Duodenal mucosa (tissue), 2 donors: ENCODE results near the gene DNAH12.

Experiments
- H3K27ac ChIP-seq: one replicate; pipeline ENCODE4 v1.7.0; 2013; ENCODE audit warnings: low read depth, low read length
- H3K27me3 ChIP-seq, 2 donors: one replicate each; pipeline ENCODE4 v1.7.0; 2013; ENCODE audit warnings: low read length in 2 of 2, control low read depth in 1 of 2; ENCODE audit not compliant: insufficient read depth in 2 of 2, control insufficient read depth in 1 of 2
- H3K36me3 ChIP-seq, 2 donors: one replicate each; pipeline ENCODE4 v1.7.0; 2013; ENCODE audit warnings: low read length in 2 of 2, control low read depth in 1 of 2; ENCODE audit not compliant: insufficient read depth in 2 of 2, control insufficient read depth in 1 of 2
- H3K4me1 ChIP-seq, 2 donors: one replicate each; pipeline ENCODE4 v1.7.0; 2013; ENCODE audit warnings: low read length in 2 of 2, control low read depth in 1 of 2; ENCODE audit not compliant: insufficient read depth in 2 of 2, control insufficient read depth in 1 of 2
- H3K4me3 ChIP-seq, 2 donors: one replicate each; pipeline ENCODE4 v1.7.0; 2013; ENCODE audit warnings: low read length in 2 of 2, low read depth in 1 of 2
- H3K9ac ChIP-seq, 2 donors: one replicate each; pipeline ENCODE4 v1.7.0; 2013; ENCODE audit warnings: low read length in 2 of 2, low read depth in 1 of 2
- H3K9me3 ChIP-seq, 2 donors: one replicate each; pipeline ENCODE4 v1.7.0; 2013; ENCODE audit warnings: low read length in 2 of 2, control low read depth in 1 of 2; ENCODE audit not compliant: control insufficient read depth in 1 of 2

DNAH12 gene

DNA sequence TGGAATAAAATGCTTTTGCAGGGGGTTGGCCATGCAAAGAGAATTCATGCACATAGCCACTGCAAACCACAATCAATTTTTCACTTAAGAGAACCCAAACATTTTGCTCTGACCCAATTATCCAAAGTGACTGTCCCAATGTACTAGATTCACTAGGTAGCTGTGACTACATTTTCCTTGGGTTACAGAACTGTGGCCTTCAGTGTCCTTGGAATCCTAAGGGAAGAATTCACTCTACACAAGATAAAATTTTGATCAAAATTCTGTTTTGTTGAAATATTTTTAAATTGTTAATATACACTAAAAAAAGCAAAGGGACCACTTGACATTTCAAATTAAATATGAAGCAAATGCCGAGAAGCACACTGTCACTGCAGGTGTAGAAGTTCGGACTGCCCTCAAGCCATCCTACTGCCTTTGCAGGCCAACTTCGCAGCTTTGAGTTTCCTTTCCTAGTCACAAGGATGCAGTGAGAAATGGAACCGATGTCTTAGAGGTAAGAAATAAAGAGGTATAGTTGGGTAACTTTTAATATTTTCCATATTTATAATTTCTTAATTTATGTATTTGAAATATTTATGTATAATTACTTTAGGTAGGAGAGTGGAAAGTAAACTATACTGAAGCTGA, 251.1 kb downstream of the DNAH12 start:
- H3K36me3 ChIP-seq, result no peaks in the 10 kb centered on the region
- no peaks in the 10 kb centered on the region for H3K27me3 ChIP-seq
- H3K4me3 ChIP-seq, result no peak overlapping the region
- H3K9ac ChIP-seq, result no peak overlapping the region
- H3K9me3 ChIP-seq, result no peaks in the 10 kb centered on the region
- no peak overlapping the region for H3K27ac ChIP-seq
- H3K4me1 ChIP-seq, result no peaks in the 10 kb centered on the region

GRCh38 chr3:57292159-57292896, 251.8 kb downstream of the DNAH12 start, which contains the start of gene ASB14:
TSS of gene ASB14 (minus strand) at chr3:57292685. CDS start at chr3:57292033, 652 bp downstream.
- Histone ChIP-seq H3K4me1 (no peaks in the 10 kb centered on the region), H3K27me3 (no peaks in the 10 kb centered on the region), H3K9me3 (no peaks in the 10 kb centered on the region), H3K36me3 (no peaks in the 10 kb centered on the region), H3K4me3 (no peak within 1 kb of the TSS), H3K27ac (no peak within 1 kb of the TSS), H3K9ac (no peak within 1 kb of the TSS)

GRCh38 chr3:57288403-57288802, 255.7 kb downstream of the DNAH12 start:
- H3K4me3 ChIP-seq, result no peak overlapping the region
- no peak overlapping the region for H3K9ac ChIP-seq
- H3K4me1 ChIP-seq, result no peaks in the 10 kb centered on the region
- no peaks in the 10 kb centered on the region for H3K9me3 ChIP-seq
- H3K27me3 ChIP-seq, result no peaks in the 10 kb centered on the region
- H3K36me3 ChIP-seq, result no peaks in the 10 kb centered on the region
- H3K27ac ChIP-seq, result no peak overlapping the region

GRCh38 chr3:57287205-57287604, 256.9 kb downstream of the DNAH12 start:
- Histone ChIP-seq H3K9me3 (no peaks in the 10 kb centered on the region), H3K9ac (no peak overlapping the region), H3K27me3 (no peaks in the 10 kb centered on the region), H3K36me3 (no peaks in the 10 kb centered on the region), H3K4me3 (no peak overlapping the region), H3K27ac (no peak overlapping the region), H3K4me1 (no peaks in the 10 kb centered on the region)

DNA sequence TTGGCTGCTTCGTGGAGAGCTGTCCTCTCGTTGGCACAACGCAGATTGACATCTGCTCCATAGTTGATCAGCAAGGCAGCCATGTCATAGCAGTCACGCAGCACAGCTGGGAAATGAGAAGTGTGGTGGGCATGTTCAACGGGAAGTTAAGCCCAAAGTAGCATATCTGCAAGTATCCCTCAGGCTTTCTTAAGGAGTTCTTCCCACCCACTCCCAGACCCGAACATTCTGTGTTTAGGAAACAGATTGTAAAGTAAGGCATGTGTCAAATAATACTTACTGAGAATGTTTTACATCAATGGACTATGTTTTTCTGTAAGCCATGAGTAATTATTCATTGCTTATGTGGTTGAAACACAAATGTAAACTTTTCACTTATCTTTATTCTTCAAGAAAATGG, 260.8 kb downstream of the DNAH12 start:
- Histone ChIP-seq H3K27ac (no peak overlapping the region), H3K9me3 (no peaks in the 10 kb centered on the region), H3K36me3 (no peaks in the 10 kb centered on the region), H3K27me3 (no peaks in the 10 kb centered on the region), H3K9ac (no peak overlapping the region), H3K4me3 (no peak overlapping the region), H3K4me1 (no peaks in the 10 kb centered on the region)

- H3K9ac ChIP-seq, result no peak overlapping the region
- H3K27me3 ChIP-seq, result no peaks in the 10 kb centered on the region
Measured at GRCh38 chr3:57281715-57282114, 262.4 kb downstream of the DNAH12 start.

DNA sequence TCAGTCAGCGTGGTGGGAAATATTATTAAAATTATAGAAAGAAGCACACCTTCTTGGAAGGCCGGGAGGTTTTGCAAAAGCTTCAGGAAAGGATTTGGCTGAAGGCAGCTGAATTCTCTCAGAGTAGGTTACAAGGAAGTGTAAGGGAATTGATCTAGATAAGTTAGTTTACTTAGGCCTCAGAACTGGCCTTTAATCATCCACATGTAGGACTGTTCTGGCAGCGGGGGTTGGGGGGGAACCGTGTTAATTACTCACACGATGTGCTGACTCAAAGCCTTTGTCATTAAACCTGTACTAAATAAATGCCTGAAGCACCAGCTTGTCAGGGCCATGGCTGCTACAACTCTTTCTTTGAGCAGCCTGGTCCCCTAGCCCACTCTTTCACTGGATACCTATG, 264.5 kb downstream of the DNAH12 start:
- no peak overlapping the region for H3K9ac ChIP-seq
- H3K9me3 ChIP-seq, result no peaks in the 10 kb centered on the region
- no peaks in the 10 kb centered on the region for H3K4me1 ChIP-seq
- H3K36me3 ChIP-seq, result no peaks in the 10 kb centered on the region
- H3K27me3 ChIP-seq, result no peaks in the 10 kb centered on the region
- no peak overlapping the region for H3K4me3 ChIP-seq
- no peak overlapping the region for H3K27ac ChIP-seq

More at GRCh38 chr3:57281715-57282114, 262.4 kb downstream of the DNAH12 start:
- Histone ChIP-seq H3K9me3 (no peaks in the 10 kb centered on the region), H3K4me3 (no peak overlapping the region), H3K27ac (no peak overlapping the region), H3K4me1 (no peaks in the 10 kb centered on the region), H3K36me3 (no peaks in the 10 kb centered on the region)

- Histone ChIP-seq H3K27ac (no peak overlapping the region), H3K36me3 (peaks cover 0 to 4% of the 10 kb centered on the region in 2 donors), H3K4me1 (no peaks in the 10 kb centered on the region), H3K9me3 (no peaks in the 10 kb centered on the region), H3K4me3 (no peak overlapping the region), H3K27me3 (no peaks in the 10 kb centered on the region), H3K9ac (no peak overlapping the region)
Measured at GRCh38 chr3:57278237-57278636, 265.9 kb downstream of the DNAH12 start.

DNA sequence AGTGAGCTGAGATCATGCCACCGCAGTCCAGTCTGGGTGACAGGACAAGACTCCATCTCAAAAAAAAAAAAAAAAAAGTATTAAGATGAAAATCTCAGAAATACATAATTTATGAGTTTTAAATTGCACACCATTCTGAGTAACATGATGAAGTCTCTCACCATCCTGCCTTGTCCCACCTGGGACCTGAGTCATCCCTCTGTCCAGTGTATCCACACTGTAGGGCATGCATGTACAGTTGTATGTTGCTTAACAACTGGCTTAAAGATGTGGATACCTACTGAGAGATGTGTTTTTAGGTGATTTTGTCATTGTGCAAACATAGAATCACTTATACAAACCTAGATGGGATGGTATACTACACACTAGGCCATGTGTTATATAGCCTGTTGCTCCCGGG, 268.8 kb downstream of the DNAH12 start:
- Histone ChIP-seq H3K36me3 (peaks cover 0 to 21% of the 10 kb centered on the region in 2 donors), H3K4me3 (no peak overlapping the region), H3K27me3 (no peaks in the 10 kb centered on the region), H3K27ac (no peak overlapping the region), H3K9ac (no peak overlapping the region), H3K4me1 (no peaks in the 10 kb centered on the region), H3K9me3 (no peaks in the 10 kb centered on the region)

DNA sequence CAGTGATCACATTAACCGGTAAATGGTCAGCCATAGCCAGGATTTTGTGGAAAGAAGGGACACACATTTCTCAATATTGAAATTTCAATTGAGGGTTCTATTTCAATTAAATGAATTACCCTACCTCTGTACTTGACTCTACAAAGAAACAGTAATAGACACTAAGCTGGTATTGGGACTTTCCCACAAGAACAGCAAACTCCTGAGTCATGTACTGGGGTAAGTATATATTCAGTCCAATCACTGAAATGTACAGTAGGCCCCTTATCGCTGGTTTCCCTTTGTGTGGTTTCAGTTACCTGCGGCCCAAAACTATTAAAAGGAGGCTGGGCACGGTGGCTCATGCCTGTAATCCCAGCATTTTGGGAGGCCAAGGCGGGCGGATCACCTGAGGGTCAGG, 269.3 kb downstream of the DNAH12 start:
- Histone ChIP-seq H3K9ac (no peak overlapping the region), H3K27ac (no peak overlapping the region), H3K27me3 (no peaks in the 10 kb centered on the region), H3K36me3 (peaks cover 0 to 26% of the 10 kb centered on the region in 2 donors), H3K9me3 (no peaks in the 10 kb centered on the region), H3K4me1 (no peaks in the 10 kb centered on the region), H3K4me3 (no peak overlapping the region)
